Retina (tissue), 1 donor: ENCODE measurements around the gene COG5.

Experiments
- DNase-seq: peaks from one replicate; pipeline ENCODE4 v3.0.0-alpha.2; 2016

COG5 gene

DNA sequence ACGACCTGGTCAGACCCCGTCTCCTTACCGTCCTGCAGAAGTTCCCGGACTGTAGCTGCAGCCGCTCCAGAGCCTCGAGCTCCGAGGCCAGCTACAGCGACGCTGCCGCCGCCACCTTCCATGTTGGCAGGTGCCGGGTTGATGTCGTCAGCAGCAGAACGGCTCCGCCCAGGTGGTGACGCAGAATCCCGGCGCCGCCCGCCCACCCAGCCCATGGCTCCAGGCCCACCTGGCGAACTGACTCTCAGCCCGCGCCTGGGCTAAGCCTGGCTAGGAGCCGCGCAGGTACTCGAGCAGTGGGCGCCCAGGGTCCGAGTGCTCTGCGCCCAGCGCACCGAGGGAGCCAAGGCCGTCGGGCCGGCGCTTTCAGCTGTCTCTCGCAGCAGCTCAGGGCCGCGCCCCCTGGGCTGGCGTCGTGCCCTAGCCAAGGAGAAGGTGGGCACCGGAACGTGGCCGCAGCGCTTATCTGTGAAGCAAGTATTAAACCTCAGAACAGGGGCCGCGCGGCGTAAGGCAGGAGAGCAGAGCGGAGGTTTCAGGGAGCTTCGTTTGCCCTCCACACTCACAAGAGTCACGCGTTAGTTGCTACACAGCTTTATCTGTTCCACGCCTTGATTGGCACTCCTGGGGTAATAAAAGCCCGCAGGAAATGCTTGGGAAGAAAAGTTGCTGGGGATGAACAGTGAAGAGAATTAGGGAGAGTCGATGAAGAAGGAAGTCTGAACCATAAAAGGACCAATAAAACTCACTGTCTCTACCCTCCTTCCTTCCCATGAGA lies at the start of gene COG5, which contains the start of gene DUS4L:
TSS of gene COG5 (minus strand) at position 146 of the 778 bp plus-strand sequence. CDS start at position 122, 24 bp downstream.
TSS of gene DUS4L (plus strand) at position 197 of the 778 bp plus-strand sequence. CDS start 3,100 bp downstream, outside the sequence.
- DNase-seq: peak; percentile 97

DNA sequence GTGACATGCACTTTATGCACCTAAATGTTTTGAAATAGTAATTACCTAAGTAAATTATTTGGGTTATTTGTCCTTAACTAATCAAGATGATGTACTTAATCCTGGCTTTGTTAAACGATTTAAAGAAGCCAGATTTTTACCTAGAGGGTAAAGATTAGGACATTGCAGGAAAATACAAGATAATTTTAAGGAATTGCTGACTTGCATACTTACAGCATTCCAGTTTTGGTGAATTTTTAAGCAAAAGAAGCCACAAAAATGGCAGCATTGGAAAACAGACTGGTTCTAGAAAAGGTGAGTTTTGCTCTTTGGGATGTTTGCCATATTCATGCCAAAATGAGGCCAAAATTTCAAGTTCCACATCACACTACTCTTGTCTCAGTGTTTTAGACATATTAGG lies 49.7 kb upstream of the COG5 start:
- DNase-seq: no peak

GRCh38 chr7:107610323-107610722 lies 46.6 kb upstream of the COG5 start:
- DNase-seq: no peak

GRCh38 chr7:107609811-107610261 lies 46.1 kb upstream of the COG5 start:
- DNase-seq: no peak

DNA sequence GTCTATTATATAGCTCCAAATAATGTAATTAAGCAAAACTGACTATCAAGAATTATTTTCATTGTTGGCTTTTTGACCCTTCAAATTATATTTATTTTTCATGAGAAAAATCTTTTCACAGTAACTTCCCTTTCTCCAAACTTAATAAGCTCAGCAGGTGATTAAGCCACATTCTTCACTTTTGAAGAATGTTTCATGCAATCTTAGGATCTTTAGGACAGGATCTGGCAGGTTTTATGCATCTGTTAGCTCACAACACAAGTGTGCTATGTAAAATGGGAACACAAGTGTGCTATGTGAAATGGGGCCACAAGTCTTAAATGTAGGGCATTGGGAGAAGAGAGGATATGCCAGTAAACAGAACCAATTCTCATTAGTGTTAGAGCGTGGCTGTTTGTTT lies 42.6 kb upstream of the COG5 start:
- DNase-seq: no peak

GRCh38 chr7:107605218-107605815 lies 41.6 kb upstream of the COG5 start:
- DNase-seq: no peak

DNA sequence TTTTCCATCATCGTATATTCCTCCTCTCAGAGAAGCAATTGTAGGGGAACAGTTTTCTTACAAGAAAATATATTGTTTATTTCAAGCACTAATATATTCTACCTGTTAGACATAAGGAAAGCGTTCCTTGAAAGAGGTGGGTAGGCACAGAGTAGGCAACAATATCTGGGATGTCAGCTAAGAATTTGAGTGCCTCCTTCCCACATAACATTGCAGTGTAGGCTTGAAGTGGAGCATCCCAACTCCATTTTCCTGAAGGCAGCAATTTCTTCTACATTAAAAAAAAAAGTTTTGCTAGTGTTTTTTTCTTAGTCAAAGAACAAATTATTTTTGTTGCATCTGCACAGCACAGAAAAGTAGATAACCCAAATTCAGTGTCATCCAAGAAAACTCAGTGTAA lies 37.1 kb upstream of the COG5 start:
- DNase-seq: no peak

- DNase-seq: no peak
Observed at GRCh38 chr7:107599262-107599661, 35.5 kb upstream of the COG5 start.

DNA sequence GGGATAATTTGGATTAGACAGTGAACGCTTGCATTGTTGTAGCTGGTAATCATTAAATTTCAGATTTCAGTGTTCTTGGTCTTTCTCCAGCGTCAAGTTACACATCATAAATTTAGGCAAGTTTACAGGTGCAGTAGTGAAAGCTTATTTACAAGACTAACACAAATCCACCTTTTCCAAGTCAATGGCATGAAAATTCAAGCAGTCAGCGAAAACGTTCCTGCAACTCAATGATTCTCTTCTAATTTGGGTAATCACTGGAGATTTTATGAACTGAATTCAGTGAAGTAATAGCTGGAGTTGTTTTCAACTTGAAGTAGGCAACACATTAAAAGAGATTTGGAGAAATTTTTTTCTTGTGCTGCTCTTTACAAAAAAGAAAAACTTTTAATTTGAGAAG lies 34.2 kb upstream of the COG5 start:
- DNase-seq: no peak

DNA sequence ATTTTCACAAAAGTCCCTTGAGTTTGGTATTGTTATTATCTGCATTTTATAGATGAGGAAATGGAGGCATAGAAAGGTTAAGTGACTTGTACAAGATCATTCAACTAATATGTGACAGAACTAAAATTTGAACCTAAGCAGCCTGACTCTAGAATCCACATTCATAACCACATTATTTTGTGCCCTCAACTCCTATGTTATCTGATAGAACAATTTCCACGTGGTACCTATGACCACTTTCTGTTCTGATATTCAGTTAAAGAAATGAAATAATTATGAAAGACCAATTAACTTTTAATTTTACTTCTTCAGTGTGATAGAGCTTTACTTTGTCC lies 33.8 kb upstream of the COG5 start:
- DNase-seq: no peak

- no peak for DNase-seq
Observed at GRCh38 chr7:107596881-107597581, 33.3 kb upstream of the COG5 start.

GRCh38 chr7:107594961-107595737 lies 31.4 kb upstream of the COG5 start:
- no peak for DNase-seq

- no peak for DNase-seq
Observed at GRCh38 chr7:107593025-107593410, 29.3 kb upstream of the COG5 start.

DNA sequence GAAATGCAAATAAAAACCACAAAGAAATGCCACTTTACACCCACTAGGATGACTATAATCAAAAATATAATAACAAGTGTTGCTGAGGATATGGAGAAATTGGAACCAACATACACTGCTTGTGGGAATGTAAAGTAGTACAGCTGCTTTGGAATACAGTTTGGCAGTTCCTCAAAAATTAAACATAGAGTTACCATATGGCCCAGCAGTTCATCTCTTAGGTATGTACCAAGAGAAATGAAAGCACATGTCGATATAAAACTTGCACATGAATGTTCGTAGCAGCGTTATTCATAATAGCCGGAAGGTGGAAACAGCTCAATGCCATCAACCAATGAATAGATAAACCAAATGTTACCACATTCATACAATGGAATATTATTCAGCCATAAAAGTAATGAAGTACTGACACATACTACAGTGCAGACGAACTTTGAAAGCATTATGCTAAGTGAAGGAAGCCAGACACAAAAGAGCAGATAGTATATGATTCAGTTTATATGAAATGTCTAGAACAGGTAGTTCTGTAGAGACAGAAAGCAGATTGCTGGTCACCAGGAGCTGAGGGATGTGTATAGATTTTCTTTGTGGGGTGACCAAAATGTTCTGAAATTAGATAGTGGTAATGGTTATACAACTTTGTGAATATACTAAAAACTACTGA lies 28.8 kb upstream of the COG5 start:
- DNase-seq: no peak

- no peak for DNase-seq
Observed at GRCh38 chr7:107591421-107591820, 27.7 kb upstream of the COG5 start.

DNA sequence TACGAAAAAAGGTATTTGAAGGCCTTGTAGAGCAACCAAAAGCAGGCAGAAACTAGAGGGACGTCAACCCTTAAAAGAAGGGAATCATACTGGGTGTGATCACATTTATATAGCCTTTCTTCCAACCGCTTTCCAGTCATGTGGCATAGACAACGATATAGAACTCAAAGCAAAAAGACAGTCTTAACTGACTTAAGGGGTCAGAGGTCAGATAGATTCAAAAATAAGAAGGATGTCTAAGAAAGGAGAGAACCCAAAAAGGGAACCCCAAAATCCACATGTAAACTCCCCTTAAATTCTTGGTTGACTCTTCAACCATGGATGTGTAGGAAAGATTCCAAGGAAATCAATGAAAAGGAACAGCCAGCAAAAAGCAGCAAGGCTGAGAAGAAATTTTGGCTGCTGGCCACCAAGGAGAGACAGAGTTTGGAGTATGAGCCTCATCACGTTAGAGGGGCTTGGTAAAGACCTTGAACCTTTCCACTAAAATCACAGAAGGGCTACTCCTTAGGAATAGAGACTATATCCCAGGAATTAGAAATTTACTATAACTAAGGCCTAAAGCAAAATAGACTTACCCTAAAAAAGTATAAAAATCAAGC lies 24.9 kb upstream of the COG5 start:
- DNase-seq: no peak

- no peak for DNase-seq
Observed at GRCh38 chr7:107584716-107585115, 21.0 kb upstream of the COG5 start.

GRCh38 chr7:107582875-107583274 lies 19.2 kb upstream of the COG5 start:
- no peak for DNase-seq

DNA sequence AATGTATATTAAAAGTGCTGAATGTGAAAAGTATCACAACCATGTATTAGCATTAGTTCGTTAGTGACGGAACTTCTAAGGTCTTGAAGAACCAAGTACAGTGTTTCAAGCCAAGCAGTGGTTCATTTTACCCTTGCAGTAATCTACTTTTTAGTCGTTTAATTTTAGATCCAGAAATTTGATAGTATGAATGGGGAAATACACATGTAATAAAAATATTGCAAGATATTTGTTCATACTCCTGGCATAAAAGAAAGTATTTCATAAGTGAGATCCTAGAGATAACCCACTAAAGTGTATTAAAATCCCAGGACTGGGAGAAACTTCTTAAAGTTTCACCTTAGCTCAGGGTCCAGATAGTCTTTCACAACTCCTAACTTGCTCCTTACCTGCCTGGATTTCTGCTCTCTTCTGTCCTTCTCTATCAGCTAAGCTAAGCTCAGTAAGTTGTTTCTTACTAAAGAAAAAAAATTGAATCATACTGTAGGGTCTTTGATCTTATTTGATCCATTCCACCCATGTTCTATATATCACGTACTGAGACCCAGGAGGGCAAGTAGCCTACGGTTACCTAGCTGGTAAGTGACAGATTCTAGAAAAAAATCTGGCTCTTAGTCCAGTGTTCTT lies 17.8 kb upstream of the COG5 start:
- no peak for DNase-seq

GRCh38 chr7:107580716-107581383 lies 17.1 kb upstream of the COG5 start:
- no peak for DNase-seq
